DMS153 treated with DMSO at 0.1 percent for 48 hours (cell line): ENCODE measurements around the gene HOXB3.
A peak's percentile ranks its signal among the peaks of the same experiment; 100 is the strongest.

Experiments used
- DNase-seq: peaks from one replicate; lab custom pipeline; 2025; ENCODE audit not compliant: unreplicated experiment; lab: John Stamatoyannopoulos, UW

Gene HOXB3

DNA sequence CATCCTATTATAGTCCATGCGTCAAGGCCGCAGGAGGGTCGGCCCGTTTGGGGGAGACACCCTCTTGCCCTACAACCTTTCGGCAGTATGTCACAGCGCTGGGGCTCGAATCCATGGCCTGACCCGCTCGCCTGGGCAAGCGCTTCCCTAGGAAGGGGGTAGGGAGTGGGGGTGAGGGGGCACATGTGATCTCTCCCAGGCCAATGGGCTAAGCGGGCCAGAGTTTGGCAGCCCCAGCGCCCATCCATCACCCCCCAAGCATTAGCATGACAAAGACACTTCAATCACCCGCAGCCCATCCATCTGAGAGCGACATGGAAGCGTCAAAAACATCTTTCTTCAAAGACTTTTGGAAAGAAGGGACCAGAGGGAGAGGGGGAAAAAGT is 59.2 kb downstream of the HOXB3 start, which contains the start of gene HOXB1:
Gene HOXB1 (minus strand): TSS at position 125 of the 386 bp plus-strand sequence. CDS start 107 bp downstream, at position 18.
- DNase-seq, result no peak

DNA sequence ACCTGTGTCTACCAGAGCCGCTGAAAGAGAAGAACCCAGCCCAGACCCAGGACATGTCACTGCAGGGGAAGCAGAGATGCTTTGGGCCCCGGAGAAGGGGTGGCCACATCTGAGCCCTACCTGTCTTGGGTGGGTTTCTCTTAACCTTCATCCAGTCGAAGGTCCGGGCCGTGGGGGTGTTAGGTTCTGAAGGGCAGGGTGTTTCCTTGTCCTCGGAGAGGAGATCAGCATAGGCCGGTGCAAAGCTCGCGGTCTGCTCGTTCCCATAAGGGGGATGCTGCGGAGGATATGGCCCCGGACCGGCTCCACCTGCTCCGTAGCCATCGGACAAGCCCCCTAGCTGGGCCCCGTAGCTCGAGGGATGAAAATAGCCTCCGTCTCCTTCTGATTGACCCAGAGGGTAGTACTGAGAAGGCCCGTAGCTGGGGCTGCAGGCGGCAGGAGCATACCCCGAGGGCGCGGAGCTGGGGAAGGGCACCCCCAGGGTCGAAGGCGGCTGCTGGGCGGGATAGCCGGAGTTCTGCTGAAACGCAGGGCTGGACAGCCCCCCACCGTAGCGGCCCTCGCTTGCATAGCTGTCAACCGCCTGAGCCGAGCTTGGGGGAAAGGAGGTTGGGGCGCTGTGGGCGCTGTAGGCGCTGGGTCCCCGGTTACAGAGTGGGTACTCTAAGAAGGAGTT is 59.7 kb downstream of the HOXB3 start:
- DNase-seq, result no peak

DNA sequence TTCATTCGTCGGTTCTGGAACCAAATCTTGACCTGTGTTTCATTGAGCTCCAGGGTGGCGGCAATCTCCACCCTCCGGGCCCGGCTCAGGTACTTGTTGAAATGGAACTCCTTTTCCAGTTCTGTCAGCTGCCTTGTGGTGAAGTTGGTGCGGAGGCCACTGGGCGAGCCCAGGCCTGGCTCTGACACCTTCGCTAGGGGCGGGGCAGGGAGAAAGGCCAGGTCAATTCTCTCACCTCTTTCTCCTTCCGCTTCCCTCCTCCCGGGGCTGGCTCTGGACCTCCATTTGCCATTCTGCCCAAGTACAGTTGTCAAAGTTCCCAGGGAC is 60.4 kb downstream of the HOXB3 start:
- DNase-seq, result no peak

DNA sequence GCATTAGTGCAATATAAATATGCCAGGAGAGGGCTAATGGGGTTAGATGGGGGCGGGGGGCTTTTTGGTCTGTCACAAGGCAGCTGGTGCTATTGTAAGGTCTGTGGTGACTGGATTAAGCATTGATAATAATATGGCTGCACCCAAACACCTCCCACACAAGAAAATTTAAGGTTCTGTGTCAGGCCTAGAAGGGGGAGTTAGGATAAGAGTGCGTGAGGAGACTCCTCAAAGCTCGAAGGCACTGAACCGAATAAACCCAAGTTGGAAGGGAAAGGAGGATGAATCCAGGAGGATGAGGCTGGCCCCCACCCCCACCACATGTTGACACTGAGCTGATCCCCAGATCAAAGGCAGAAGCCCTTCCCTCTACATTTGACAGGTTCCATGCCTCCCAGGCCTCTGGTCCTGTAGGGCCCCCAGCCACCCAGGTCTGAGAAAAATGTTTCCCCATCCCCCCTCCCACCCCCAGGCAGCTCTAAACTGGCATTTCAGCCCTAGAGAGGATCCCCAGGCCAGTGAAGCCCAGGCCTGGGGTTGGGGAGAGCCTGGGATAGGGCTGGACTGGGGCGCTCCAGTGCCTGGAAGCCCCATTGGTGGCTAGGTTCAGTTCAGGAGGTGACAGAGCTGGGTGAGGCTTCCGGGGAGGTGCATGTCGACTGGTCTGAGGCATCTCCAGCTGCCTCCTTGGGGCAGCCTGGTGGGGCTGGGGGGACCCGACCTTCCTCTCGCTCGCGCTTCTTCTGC is 60.9 kb downstream of the HOXB3 start:
- DNase-seq, result no peak

DNA sequence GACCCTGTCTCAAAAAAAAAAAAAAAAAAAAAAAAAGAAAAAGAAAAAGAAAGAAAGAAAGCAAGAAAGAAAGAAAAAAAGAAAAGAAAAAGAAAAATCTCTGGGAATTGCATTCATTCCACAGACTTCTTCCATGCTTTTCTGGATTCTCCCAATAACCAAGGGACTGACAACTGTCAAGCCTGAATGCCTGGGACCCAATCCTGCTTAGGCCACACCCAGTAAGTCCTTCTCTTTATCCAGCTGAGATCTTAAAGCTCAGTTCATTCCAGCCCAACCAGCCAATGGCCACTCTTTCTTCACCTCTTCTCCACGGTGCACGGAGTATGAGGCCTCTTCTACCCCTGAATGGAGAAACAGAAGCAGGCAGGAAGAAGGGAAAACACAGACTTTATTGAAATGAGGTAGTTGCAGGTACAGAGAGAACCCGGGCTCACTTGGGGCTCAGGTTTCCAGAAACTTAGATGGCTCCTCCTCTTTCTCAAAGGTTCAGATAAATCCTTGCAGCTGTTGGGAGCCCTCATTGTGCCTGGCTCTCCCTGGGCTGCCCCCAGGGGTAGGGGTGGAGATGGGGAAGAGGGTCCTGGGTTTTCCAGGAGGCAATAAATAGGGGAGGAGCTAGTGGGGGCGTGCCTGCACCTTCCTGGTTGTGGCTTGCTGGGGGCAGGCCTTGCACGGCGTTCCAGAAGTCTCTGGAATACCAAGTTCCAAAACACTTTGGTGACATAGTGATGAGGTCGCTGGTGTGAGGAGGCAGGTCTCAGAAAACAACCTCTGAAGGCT is 61.7 kb downstream of the HOXB3 start:
- DNase-seq, result no peak

DNA sequence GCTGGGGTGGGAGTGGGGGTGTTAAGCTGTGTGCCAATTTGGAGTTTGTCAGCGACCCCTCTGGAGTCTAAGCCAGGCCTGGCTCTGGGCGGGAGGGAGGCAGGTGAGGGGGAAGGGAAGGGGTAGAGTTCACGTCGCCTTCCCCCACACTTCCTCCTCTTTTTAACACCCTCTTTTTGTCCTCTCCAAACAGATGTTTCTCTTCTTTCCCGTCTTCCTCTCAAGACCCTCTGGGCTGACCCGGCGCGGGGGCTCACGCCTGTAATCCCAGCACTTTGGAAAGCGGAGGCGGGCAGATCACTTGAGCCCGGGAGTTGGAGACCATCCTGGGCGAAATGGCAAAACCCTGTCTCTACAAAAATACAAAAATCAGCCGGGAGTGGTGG is 62.5 kb downstream of the HOXB3 start:
- DNase-seq, result no peak

DNA sequence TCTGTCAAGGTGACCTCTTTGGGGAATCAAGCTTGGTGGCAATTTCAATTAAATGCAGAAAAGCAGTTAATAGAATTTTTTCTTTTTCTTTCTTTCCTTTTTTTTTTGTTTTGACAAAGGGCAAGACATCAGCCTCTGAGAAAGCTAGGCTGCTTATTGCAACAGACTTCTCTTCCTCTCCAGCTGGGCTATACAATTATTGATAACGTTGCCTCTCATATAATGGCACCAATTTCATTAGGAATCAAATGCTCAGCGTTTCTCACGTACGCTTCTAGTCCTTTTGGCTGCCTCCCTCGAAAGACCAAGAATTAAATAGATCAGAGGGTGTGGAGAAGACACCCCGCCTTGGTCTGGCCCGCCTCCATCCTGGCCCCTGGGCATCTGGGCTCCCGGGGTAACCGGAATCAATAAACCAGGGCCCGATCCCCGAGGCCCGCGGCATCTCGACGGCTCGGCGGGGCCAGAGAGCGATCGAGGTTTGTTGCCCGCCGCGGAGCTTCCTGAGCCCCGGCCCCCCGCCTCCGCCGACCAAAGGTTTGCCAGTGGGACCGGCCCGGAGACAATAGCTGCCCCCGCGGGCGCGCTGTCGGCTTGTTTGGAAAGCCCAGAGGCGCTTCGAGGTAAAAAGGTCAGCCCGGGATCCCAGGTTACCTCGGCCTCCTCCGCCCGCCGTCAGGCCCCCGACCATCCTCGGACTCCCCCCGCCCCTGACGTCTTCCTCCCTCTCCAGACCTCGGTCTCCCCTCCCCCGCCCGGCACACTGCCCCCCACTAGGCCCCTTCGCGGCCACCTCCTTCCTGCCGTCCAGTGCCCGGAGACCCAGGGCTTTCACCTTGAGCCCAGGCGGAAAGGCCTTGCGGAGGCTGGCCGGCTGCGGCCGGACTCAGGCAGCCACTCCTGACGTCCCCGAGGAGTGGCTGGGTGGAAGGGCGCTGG is 63.2 kb downstream of the HOXB3 start:
- DNase-seq, result no peak

DNA sequence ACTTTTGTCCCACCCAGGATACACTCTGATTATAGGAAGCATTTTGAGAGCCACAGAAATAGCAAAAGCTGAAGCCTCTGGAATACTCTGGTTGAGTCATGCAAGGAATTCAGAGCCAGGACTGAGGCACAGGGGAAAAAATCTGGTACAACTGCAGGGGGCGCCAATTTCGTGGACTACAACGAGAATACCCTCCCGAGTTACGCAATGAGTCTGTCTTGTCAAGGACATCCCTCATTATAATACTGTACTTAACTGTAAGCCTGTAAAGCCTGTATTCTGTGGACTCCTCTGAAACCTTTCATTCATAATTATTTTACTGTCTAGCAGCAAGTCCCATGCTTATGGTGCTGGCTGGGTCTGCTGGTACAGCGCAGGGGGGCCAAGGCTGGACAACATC is 67.0 kb downstream of the HOXB3 start:
- DNase-seq, result no peak

DNA sequence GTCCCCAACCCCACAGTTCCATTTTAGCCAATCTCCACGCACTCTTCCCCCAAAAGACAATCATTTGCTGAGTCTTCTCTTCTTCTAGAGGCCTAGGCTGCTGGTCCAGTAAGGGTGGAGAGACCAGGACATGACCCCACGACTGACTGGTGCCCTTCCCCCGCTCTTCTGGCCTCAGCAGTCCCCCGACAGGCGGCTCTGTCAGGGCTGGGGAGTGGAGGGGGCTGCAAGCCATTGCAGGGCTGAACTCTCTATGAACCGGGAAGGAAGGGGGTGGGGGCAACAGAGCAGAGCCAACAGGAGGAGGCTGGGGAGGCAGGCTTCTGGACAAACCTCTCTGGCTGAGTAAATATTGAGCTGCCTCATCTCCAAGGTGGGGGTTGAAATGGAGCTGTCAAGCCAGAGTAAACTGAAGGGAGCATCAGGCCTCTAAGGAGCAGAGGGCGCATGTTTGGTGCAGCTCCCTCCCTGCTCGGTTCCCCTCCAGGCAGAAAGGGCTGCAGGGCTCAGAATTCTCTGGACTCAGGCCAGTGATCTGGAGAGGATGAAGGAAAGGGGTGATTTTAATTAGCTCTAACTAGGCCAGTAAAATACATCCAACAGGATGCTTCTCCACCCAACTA is 67.9 kb downstream of the HOXB3 start:
- peak; percentile 22 for DNase-seq

DNA sequence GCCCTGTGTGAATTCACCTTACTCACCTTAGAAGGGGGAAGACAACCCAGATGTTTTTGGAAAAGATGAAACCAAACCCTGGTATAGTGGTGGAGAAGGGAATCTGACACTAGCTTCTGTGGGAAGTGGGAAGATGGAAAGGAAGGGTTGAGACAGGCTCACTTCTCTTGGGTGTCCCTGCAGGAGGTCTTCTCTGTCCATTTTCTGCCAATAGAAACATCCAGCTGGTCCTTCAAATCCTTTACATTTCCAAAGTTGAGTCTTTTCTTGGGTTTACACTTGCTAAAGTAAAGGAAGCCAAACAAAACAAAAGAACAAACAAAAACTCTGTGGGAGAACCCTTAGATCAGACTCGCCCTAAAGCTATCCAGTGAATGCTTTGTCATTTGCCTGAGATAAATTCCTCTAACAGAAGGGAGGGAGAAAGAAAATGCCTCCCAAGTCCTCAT is 69.4 kb downstream of the HOXB3 start:
- DNase-seq, result no peak

DNA sequence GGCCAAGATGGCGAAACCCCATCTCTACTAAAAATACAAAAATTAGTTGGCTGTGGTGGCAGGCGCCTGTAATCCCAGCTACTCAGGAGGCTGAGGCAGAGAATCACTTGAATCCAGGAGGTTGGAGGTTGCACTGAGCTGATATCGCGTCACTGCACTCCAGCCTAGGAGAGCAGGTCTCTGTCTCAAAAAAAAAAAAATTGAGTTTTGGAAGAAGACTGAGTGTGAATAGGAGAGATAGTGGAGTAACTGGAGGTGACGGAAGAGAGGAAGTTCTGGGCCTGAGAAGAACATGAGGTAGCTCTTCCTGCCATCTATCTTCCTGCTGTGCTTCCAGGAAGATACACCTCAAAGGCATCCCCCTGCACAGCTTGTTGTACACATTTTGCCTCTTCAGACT is 70.6 kb downstream of the HOXB3 start:
- DNase-seq, result no peak

DNA sequence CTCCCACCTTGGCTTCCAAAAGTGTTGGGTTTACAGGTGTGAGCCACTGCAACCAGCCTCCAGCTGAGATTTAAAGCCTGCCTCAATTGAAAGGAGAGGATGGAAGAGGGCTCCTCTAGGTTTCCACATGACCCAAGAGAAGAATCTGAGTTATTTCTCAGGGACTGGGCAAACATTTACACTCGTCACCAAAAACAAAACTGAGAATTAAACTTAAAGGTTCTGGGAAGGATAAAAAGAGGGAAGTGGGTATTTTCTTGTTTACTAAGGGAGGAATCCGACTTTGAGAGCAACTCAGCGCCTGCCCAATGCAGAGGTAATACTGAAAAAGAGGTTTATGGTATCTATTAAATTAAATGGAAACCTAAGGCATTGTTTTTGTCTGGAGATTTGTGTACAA is 72.6 kb downstream of the HOXB3 start:
- no peak for DNase-seq

DNA sequence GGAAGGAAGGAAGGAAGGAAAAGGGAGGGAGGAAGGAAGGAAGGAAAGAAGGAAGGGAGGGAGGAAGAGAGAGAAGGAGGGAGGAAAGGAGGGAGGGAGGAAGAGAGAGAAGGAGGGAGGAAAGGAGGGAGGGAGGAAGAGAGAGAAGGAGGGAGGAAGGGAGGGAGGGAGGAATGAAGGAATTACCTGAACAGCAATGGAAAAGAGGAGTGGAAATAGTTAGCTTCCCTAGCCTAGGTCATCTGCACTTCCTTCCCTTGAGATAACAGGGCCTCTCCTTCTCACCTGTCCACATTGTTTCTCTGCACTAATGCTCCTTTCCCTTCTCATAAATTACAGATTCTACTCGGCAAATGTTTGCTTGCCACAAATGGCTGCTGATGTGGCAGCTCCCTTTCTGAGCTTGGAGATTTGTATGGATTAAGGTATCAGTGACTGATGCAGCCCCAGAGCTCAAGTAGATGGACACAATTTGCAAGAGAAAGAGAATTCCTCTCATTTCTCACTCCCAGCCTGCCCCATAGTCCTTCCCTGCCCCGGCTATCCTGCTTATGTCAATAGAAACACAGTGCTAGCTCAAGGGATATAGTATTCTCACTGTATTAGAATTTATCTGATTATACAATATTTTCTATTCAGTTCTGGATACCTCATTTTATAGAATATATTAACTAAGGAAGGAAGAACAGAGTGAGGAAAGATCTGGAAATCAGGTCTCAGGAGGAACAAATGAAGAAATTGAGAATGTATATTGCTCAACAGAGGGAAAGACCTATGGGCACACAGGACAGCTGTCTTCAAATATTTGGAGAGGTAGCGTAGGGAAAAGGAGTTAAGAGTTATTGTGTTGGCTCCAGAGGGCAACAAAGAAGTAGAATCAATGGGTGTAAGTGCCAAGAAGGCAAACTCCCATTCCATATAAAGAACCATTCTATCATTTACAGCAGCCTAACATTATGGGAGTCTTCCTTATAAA is 73.8 kb downstream of the HOXB3 start:
- DNase-seq, result no peak

DNA sequence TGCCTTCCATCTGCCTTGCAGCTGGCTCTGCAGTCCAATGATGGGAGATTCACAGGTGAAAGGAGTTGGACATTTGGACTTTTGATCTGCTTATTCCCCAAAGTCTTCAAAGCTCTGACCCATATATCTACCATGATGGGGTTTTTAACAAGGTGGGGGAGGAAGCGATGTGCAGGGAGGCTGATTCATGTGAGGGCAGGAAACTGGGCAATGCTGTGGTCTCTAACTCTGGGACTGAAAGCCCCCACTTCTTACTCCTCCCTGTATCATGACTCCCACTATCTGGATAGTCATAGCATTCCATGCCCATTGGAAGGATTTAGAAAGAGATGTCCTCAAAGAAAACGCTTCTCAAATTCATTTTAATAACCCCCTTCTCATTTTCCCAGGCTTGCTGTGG is 75.6 kb downstream of the HOXB3 start:
- no peak for DNase-seq

DNA sequence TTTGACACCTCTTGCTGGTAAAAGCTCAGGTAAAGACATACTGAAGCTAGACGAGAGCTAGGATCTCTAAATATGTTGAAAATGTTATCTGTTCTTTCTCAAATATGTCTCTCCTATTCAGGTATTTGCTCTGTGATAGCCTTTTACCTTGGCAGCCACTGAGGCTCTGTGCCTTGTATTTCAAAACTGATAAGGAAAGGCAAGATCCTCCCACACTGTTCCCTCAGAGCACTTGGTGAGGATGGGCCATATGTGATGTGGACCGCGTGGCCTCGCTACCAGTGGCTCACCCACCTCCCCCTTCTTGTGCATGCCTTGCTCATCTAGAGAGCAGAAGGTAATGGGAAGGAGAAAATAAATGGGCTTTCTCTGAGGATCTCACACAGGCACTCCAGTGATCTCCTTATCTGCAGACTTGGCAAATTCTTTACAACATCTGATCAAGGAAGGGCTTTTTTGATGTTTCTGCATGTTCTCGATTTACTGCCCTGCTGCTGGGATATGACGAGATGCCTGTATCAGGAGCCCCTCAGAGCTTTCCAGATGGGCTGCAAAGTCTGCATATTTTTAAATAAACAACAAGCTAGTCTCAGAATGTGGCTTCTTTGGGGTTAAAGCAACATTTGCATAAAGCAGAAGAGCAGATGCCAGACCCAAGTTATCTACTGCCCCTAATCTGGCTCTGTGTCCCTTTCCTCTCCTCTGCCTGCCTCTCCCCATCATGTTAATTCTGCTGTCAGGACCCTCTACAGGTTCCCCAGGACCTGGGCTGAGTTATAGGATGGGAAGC is 76.2 kb downstream of the HOXB3 start:
- DNase-seq, result no peak

DNA sequence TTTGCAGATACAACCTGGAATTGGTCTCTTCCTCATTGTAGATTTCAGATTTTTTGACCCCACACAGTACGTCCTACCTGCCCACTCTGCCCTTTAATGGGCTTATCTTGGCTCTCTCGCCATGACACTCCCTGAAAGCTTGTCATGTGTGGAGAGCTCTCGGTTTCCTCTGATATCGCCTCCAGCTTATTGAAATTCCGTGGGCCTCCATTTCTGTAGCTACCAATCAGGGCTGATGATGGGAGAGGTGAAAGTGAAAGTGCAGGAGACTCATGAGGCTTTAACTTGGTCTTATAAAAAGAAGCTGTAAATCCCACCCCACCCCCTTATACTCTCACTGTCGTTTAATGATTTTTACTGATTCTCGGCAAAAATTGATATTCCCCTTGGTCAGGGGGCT is 76.9 kb downstream of the HOXB3 start:
- no peak for DNase-seq

DNA sequence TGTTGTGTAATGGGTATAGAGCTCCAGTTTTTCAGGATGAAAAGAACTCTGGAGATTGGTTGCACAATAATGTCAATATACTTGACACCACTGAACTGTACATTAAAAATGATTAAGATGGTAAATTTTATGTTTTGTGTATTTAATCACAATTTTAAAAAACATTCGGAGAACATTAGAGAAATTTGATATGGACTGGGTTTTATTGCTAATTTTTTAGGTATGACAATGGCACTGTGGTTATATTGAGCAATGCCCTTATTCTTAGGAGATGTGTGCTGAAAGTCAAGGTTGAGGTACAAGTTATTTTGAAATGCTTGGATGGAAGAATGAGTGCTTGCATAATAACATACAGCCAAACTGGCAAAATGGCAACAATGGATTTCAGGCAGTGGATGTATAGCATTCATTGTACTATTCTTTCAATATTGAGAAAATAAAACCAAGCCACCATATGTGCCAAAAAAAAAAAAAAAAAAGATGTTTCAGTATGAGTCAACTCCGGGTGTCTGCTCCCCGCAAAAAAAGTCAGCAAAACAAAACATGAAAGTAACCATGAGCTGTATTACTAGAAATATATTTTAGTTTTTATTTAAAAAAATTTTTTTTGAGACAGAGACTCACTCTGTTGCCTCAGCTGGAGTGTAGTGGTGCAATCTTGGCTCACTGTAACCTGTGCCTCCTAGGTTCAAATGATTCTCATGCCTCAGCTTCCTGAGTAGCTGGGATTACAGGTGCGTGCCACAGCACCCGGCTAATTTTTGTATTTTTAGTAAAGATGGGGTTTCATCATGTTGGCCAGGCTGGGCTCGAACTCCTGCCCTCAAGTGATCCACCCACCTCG is 79.1 kb downstream of the HOXB3 start:
- no peak for DNase-seq

DNA sequence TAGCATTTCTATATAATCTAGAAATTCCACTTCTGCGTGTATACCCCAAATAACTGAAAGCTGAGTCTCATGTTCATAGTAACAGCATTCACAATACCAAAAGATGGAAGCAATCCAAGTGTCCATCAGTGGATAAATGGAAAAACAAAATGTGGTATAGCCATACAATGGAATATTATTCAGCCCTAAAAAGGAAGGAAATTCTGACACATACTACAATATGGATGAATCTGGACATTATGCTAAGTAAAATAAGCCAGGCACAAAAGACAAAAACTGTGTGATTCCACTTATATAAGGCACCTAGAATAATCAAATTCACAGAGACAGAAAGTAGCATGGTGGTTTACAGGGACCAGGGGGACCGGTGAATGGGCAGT is 79.7 kb downstream of the HOXB3 start:
- no peak for DNase-seq
